ENCODE data around the gene PTOV1. TPM values are rescaled to one million over a fixed set of nuclear protein-coding genes. Genes with fewer than 3 reads are reported as not detected.

Gene PTOV1
- total and polyA plus RNA-seq, 10 of the 15 experiments (the other 5 are each of a cell fraction or from before 2014, with no cell fraction given) = 3.2 to 83.5 (median 22.3) TPM

- 92% methylated on average over 1 of the region's 1 CpG for WGBS (ENCODE audit: insufficient coverage, insufficient replicate concordance, low lambda C conversion rate, missing lambda C conversion rate)
- ChIA-PET SMC1A (ENCODE audit: uncharacterized antibody, unreplicated experiment) (interaction anchor here (1.1 to 7.3 kb wide), 3 partner anchors 18 to 80 kb away, joined by 3 to 110 read pairs (median 78); partner anchors contain the start of genes ATF5, FUZ and NUP62), POLR2A (interaction anchor here (0.8 to 8.2 kb wide), 6 partner anchors 10 to 36 kb away, joined by 3 to 116 read pairs (median 5); partner anchors contain the start of genes AKT1S1, ATF5, NUP62 and TBC1D17), RAD21 (ENCODE audit: unreplicated experiment) (interaction anchor here (0.9 to 5.4 kb wide), 6 partner anchors 15 to 35 kb away, joined by 3 to 66 read pairs (median 4); partner anchors contain the start of genes AKT1S1, ATF5, NUP62 and TBC1D17), CTCF (interaction anchor here (2.2 to 6.3 kb wide), 3 partner anchors 18 to 35 kb away, joined by 7 to 71 read pairs (median 10); partner anchors contain the start of gene ATF5)
- H4K20me1 ChIP-seq (ENCODE audit: control insufficient read depth, insufficient read depth) = no peaks in the 10 kb centered on the region
- peak overlapping the region; percentile 36; the same call in 1 of the 2 replicates for H3K4me3 ChIP-seq
- no TSS peak for BruUV-seq (replicated peaks)
- no peaks in the 10 kb centered on the region; the same call in 2 of the 3 replicates for H3K9me3 ChIP-seq (replicated peaks; ENCODE audit: control insufficient read depth, insufficient read depth, low read length)
- FAIRE-seq = no peak
- in situ Hi-C loops (cut with MboI) (loop anchor here (25.0 kb wide), 1 partner anchor 1255 kb away; the partner anchor contains the start of genes CA11 and DBP), intact Hi-C loops (cut with micrococcal nuclease; ENCODE audit: unreplicated experiment) (no loop called here)
- H3K79me2 ChIP-seq (ENCODE audit: control insufficient read depth, insufficient read depth, low read length) = peaks cover 49% of the 10 kb centered on the region
- no peak for ATAC-seq
- H3K4me2 ChIP-seq (ENCODE audit: control insufficient read depth, insufficient read depth) = peak overlapping the region; percentile 79
- H3K36me3 ChIP-seq (ENCODE audit: control insufficient read depth in 2 of 2, insufficient read depth in 2 of 2, low read length in 1 of 2) = peaks cover 0 to 9% of the 10 kb centered on the region in 2 experiments; a peak in 3 of 4 replicates
- H3K27ac ChIP-seq (ENCODE audit: control insufficient read depth, insufficient read depth) = peak overlapping the region; percentile 42; the same call in 1 of the 2 replicates
- peaks cover 40% of the 10 kb centered on the region for H3K4me1 ChIP-seq (ENCODE audit: control insufficient read depth, insufficient read depth, low read length)
- no peak overlapping the region for H2AFZ ChIP-seq (ENCODE audit: control insufficient read depth, low read depth, low read length)
- H3K9ac ChIP-seq (ENCODE audit: control insufficient read depth, insufficient read depth, low read length) = peak overlapping the region; percentile 51; the same call in 1 of the 2 replicates
- no peak for DNase-seq (ENCODE audit: low read depth, low spot score)
- H3K27me3 ChIP-seq (replicated peaks in 1 of 2; ENCODE audit: control insufficient read depth in 2 of 2, insufficient read depth in 2 of 2, low read length in 1 of 2) = no peaks in the 10 kb centered on the region
- no peak for TF ChIP-seq CEBPB (IDR thresholded peaks at IDR 0.05; ENCODE audit: borderline replicate concordance in 1 of 2, low read depth in 2 of 2, low read length in 2 of 2)
- TF ChIP-seq USF1 (IDR thresholded peaks at IDR 0.05; ENCODE audit: borderline replicate concordance, extremely low read length, insufficient read depth, low read depth, low read length) = no peak
- TF ChIP-seq E4F1 (IDR thresholded peaks at IDR 0.05; ENCODE audit: borderline replicate concordance, partially characterized antibody) = no peak
- TF ChIP-seq ETV6 (conservative IDR thresholded peaks at IDR 0.05 in 1 of 2, IDR thresholded peaks at IDR 0.05 in 1 of 2; ENCODE audit: borderline replicate concordance in 1 of 2, low read depth in 1 of 2) = no peak
- TF ChIP-seq JUND (IDR thresholded peaks at IDR 0.05; ENCODE audit: low read depth, low read length) = no peak
- TF ChIP-seq RAD51 (IDR thresholded peaks at IDR 0.05) = no peak
- TF ChIP-seq CHD2 (IDR thresholded peaks at IDR 0.05; ENCODE audit: borderline replicate concordance, low read depth, low read length) = no peak
- no peak for TF ChIP-seq NFIC (IDR thresholded peaks at IDR 0.05; ENCODE audit: low read depth, low read length)
- no peak for TF ChIP-seq MTA2 (IDR thresholded peaks at IDR 0.05; ENCODE audit: low read depth)
- TF ChIP-seq CUX1 (IDR thresholded peaks at IDR 0.05; ENCODE audit: insufficient replicate concordance, low read depth, low read length) = no peak
Measured at GRCh38 chr19:49892716-49893115, 41.8 kb downstream of the PTOV1 start.

Data from GM12878 (cell line).